MG63 (cell line): ENCODE data around the gene FTCD. TPM values are rescaled to one million over a fixed set of nuclear protein-coding genes. Genes with fewer than 3 reads are reported as not detected.

ENCODE experiments used
- DNase-seq: peaks from one replicate; pipeline ENCODE4 v3.0.0-alpha.2; 2020
- H3K27me3 ChIP-seq: fragments of 250-450 bp; sonication (Bioruptor Pico); 2 replicates; pipeline ENCODE4 v1.5.1; 2020; ENCODE audit warnings: mild to moderate bottlenecking, moderate library complexity
- H3K36me3 ChIP-seq: fragments of 250-450 bp; sonication (Bioruptor Pico); 2 replicates; pipeline ENCODE4 v1.5.1; 2020; ENCODE audit warnings: mild to moderate bottlenecking, moderate library complexity
- H3K4me3 ChIP-seq: fragments of 250-450 bp; sonication (Bioruptor Pico); 2 replicates; pipeline ENCODE4 v1.5.1; 2020; ENCODE audit warnings: mild to moderate bottlenecking, moderate library complexity
- H3K9me3 ChIP-seq: fragments of 250-450 bp; sonication (Bioruptor Pico); 2 replicates; pipeline ENCODE4 v1.5.1; 2020; ENCODE audit warnings: mild to moderate bottlenecking, moderate library complexity
- total RNA-seq: library from RNA; depleted of rRNA; stranded (reverse); fragments of >200 nt; shearing (Covaris generic); gene quantifications from 2 replicates; pipeline ENCODE4 v1.2.3, GENCODE V29; 2014; ENCODE audit warnings: low replicate concordance

FTCD gene
- total RNA-seq, 1 experiment from 2014 or later, result not detected

DNA sequence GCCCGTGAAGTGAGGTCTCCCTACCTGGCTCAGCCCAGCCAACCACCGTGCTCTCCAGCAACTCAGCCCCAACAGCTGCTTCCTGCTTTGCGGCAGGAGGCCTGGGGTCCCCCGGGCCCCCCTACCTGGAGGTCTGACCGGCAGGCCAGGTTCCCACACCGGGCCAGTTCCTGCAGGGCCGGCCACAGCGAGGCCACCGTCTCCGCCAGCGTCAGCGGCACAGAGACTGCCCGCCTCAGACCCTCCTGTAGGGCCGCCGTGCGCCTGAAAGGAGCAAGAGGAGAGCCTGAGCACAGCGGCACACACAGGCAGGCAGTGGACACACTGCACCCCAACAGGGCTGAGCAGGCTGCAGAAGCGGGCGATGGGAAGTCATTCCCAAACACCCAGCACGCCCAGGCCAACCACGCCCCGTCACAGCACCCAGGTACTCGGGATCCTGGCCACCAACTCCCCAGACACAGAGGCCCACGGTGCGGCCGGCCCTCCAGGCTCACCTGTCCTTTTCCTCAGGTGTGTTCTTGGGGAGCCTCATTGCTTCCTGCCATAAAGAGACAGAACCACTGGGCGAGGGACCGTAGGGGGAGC lies 16.9 kb downstream of the FTCD start:
- Histone ChIP-seq H3K4me3 (no peak overlapping the region), H3K36me3 (no peaks in the 10 kb centered on the region), H3K9me3 (peaks cover 4% of the 10 kb centered on the region; the same call in 1 of the 2 replicates), H3K27me3 (no peaks in the 10 kb centered on the region)
- no peak for DNase-seq

DNA sequence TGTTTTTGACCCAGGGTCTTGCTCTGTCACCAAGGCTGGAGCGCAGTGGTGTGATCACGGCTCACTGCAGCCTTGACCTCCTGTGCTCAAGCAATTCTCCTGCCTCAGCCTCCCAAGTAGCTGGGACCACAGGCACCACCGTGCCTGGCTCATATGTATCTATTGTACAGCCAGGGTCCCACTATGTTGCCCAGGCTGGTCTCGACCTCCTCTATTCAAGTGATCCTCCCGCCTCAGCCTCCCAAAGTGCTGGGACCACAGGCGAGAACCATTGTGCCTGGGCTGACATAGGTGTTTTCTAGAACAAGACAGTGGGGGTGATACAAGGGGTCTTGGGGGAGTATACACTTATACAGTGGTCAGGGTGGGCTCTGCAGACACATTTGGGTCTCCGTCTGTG lies 17.5 kb downstream of the FTCD start:
- Histone ChIP-seq H3K27me3 (no peaks in the 10 kb centered on the region), H3K36me3 (peaks cover 3% of the 10 kb centered on the region; the same call in 1 of the 2 replicates), H3K9me3 (peaks cover 4% of the 10 kb centered on the region; the same call in 1 of the 2 replicates), H3K4me3 (no peak overlapping the region)
- DNase-seq, result no peak

DNA sequence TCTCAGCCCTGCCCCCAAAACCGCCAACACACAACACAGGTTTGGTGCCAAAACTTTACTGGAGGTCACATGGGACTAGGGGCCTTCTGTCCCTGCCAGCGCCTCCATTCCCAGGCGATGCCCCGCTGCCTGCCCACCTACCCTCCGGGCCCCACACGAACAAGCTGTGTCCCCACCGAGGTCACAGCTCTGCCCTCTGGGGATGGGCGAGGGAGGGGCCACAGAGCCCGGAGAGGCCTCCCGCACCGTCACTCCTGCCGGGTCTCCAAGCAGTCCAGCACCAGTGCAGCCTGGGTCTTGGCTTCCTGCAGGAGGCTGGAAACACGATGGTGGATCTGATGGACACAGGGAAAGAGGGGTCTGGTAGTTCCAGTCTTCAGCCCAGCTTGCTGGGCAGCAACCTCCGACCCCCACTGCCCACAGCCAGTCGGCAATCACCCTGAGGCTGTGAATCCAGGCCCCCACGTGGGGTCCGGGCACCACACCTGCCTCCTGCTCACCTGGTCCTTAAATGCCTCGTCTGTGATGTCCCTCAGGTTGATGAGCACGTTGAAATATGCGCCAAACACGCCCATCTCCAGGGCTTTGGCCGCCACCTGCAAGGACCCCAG lies 18.5 kb downstream of the FTCD start:
- Histone ChIP-seq H3K4me3 (no peak overlapping the region), H3K9me3 (no peaks in the 10 kb centered on the region), H3K36me3 (peaks cover 11% of the 10 kb centered on the region), H3K27me3 (no peaks in the 10 kb centered on the region)
- no peak for DNase-seq

DNA sequence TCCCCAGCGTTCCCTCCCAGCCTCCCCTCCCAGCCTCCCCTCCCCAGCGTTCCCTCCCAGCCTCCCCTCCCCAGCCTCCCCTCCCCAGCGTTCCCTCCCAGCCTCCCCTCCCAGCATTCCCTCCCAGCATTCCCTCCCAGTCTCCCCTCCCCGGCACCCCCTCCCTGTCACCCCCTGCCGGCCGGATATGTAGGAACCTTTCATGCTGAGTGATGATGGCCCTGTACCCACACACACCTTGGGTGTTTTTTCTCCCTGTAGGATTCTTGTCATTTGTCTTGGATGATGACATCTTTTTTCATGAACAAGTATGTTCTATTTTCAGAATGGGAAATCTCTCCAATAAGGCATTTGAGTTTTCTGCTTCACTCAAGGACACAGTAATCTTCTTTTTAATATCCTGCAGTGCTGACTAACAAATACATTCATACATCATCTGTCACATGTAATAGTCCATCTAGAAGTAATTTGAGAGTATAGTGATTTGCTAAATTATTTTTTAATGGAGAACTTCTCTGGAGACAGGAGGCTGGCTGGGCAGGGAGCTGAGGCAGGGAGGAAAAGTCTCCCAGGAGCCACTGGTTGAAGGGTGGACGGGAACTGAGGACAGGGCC lies 19.5 kb downstream of the FTCD start:
- no peak for DNase-seq
- no peak overlapping the region for H3K4me3 ChIP-seq
- no peaks in the 10 kb centered on the region for H3K27me3 ChIP-seq
- peaks cover 21% of the 10 kb centered on the region for H3K36me3 ChIP-seq
- no peaks in the 10 kb centered on the region for H3K9me3 ChIP-seq

DNA sequence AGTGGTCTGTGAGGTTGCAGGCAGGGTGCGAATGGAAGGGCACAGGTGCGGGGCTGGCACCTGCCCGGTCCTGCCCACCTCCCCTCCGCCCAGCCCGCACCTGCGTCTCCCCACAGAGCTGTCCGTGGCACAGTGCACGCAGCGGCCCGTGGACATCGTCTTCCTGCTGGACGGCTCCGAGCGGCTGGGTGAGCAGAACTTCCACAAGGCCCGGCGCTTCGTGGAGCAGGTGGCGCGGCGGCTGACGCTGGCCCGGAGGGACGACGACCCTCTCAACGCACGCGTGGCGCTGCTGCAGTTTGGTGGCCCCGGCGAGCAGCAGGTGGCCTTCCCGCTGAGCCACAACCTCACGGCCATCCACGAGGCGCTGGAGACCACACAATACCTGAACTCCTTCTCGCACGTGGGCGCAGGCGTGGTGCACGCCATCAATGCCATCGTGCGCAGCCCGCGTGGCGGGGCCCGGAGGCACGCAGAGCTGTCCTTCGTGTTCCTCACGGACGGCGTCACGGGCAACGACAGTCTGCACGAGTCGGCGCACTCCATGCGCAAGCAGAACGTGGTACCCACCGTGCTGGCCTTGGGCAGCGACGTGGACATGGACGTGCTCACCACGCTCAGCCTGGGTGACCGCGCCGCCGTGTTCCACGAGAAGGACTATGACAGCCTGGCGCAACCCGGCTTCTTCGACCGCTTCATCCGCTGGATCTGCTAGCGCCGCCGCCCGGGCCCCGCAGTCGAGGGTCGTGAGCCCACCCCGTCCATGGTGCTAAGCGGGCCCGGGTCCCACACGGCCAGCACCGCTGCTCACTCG lies 23.3 kb downstream of the FTCD start:
- Histone ChIP-seq H3K36me3 (peaks cover 59% of the 10 kb centered on the region), H3K27me3 (no peaks in the 10 kb centered on the region), H3K9me3 (no peaks in the 10 kb centered on the region), H3K4me3 (no peak overlapping the region)
- DNase-seq, result no peak

DNA sequence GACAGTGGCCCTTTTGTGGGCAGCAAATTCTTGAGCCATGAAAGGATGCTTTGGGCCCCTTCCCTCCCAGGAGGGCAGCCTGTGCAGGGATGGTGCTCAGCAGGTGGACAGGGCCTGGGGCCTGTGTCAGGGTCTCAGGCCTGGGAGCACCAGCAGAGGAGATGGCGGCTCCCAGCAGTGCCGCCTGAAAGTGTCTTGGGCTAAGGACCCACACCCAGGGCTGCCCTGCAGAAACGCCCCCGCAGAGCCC lies 23.9 kb downstream of the FTCD start:
- Histone ChIP-seq H3K36me3 (peaks cover 65% of the 10 kb centered on the region), H3K27me3 (no peaks in the 10 kb centered on the region), H3K4me3 (no peak overlapping the region), H3K9me3 (no peaks in the 10 kb centered on the region)
- DNase-seq, result no peak

GRCh38 chr21:46130831-46131587 lies 24.4 kb downstream of the FTCD start:
- no peaks in the 10 kb centered on the region for H3K27me3 ChIP-seq
- H3K4me3 ChIP-seq, result no peak overlapping the region
- no peak for DNase-seq
- H3K9me3 ChIP-seq, result no peaks in the 10 kb centered on the region
- peaks cover 70% of the 10 kb centered on the region for H3K36me3 ChIP-seq

- H3K27me3 ChIP-seq, result no peaks in the 10 kb centered on the region
- no peaks in the 10 kb centered on the region for H3K9me3 ChIP-seq
- no peak for DNase-seq
- H3K4me3 ChIP-seq, result no peak overlapping the region
- peaks cover 79% of the 10 kb centered on the region for H3K36me3 ChIP-seq
Observed at GRCh38 chr21:46129846-46130651, 25.3 kb downstream of the FTCD start.

GRCh38 chr21:46128933-46129571 lies 26.3 kb downstream of the FTCD start:
- Histone ChIP-seq H3K27me3 (no peaks in the 10 kb centered on the region), H3K9me3 (no peaks in the 10 kb centered on the region), H3K36me3 (peaks cover 89% of the 10 kb centered on the region), H3K4me3 (no peak overlapping the region)
- DNase-seq, result peak; percentile 9

- DNase-seq, result peak; percentile 3
- H3K9me3 ChIP-seq, result no peaks in the 10 kb centered on the region
- H3K36me3 ChIP-seq, result peaks cover 97% of the 10 kb centered on the region
- H3K4me3 ChIP-seq, result no peak overlapping the region
- no peaks in the 10 kb centered on the region for H3K27me3 ChIP-seq
Observed at GRCh38 chr21:46128106-46128932, 27.1 kb downstream of the FTCD start.

DNA sequence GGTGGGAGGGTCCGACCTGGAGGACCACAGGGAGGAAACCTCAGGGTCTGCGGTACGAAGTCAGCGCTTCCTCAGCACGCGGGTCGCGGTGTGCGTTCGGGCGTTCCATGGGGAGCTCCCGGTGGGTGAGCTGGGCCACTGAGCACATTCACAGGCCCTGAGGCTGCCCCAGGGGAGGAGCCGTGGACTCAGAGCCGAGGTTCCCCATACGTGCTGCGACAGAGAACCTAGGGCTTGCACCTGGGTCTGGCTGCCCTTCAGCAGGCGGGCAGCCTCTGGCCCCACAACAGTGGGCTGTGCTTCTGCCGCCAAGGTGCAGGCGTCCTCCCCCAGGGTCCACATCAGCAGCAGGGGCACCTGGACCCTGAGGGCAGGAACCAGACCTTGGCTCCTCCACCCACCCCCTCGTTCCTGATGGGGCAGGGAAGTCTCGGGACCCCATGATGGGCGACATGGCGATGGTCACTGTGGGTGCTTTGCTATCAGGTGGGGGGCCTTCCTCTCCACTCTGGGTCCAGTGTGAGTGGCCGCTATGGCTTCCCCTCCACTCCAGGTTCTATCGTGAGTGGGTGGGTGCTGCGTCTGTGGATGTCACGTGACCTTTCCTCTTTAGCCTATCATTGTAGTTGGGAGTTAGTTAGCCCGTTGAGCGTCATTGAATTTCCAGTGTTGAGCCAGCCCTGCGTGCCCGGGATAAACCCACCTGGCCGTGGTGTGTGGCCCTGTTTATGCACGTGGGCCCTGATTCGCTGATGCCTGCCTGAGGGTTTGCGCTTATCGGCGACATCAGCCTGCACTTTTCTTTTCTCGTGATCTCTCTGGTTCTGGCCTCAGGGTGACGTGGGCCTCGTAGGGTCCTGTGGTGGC lies 27.9 kb downstream of the FTCD start:
- Histone ChIP-seq H3K27me3 (no peaks in the 10 kb centered on the region), H3K4me3 (no peak overlapping the region), H3K9me3 (no peaks in the 10 kb centered on the region), H3K36me3 (peaks cover 97% of the 10 kb centered on the region)
- peak; percentile 0 for DNase-seq

GRCh38 chr21:46126309-46127238 lies 28.8 kb downstream of the FTCD start:
- peak; percentile 1 for DNase-seq
- Histone ChIP-seq H3K9me3 (no peaks in the 10 kb centered on the region), H3K4me3 (no peak overlapping the region), H3K27me3 (no peaks in the 10 kb centered on the region), H3K36me3 (peaks cover 97% of the 10 kb centered on the region)

GRCh38 chr21:46125846-46126301 lies 29.5 kb downstream of the FTCD start:
- H3K36me3 ChIP-seq, result peaks cover 97% of the 10 kb centered on the region

More at GRCh38 chr21:46125846-46126301, 29.5 kb downstream of the FTCD start:
- DNase-seq, result no peak
- H3K27me3 ChIP-seq, result no peaks in the 10 kb centered on the region
- no peaks in the 10 kb centered on the region for H3K9me3 ChIP-seq
- H3K4me3 ChIP-seq, result no peak overlapping the region
